K562 (cell line): ENCODE measurements around the gene DROSHA. TPM values are rescaled to one million over a fixed set of nuclear protein-coding genes. Genes with fewer than 3 reads are reported as not detected.

Source experiments
- ATAC-seq: fragments of 200-7000 bp; cut with Tn5 transposase; 3 replicates; pipeline ENCODE4 v1.9.1; 2020; ENCODE audit warnings: moderate library complexity
- BruUV-seq: library from RNA; stranded (reverse); fragments of 400-500 nt; replicated peaks from 2 replicates; lab custom pipeline; 2021; lab: Mats Ljungman, UMichigan
- CTCF ChIA-PET: fragments of 300-600 bp; formaldehyde crosslinking; extraction: SDS; loops from one replicate; lab custom pipeline; 2021; ENCODE audit warnings: low intra/inter-chr PET ratio; lab: Yijun Ruan, JAX
- POLR2A ChIA-PET: fragments of 300-600, 350-650 bp; sonication (Branson Sonifier 250); formaldehyde crosslinking; extraction: SDS; loops from one replicate; lab custom pipeline; 2021; ENCODE audit warnings: antibody characterized with exemption, inconsistent platforms; lab: Yijun Ruan, JAX
- DNase-seq, 4 experiments: peaks; one replicate each; pipeline versions ENCODE4 v3.0.0 to v3.0.0-alpha.2; 2011 to 2018; ENCODE audit warnings: low spot score in 3 of 4, mixed read lengths in 3 of 4; ENCODE audit errors: extremely low read depth in 1 of 4
- FAIRE-seq: peaks from 2 replicates; lab custom pipeline; 2011; peaks lifted over from hg19 to GRCh38; lab: Jason Lieb, UNC
- H2AFZ ChIP-seq: 2 replicates; pipeline ENCODE4 v1.6.0; 2011; ENCODE audit warnings: low read depth, low read length, control low read depth, inconsistent platforms
- H3K27ac ChIP-seq: fragments of 200-600 bp; 3 replicates; pipeline ENCODE4 v1.8.0; 2011; ENCODE audit warnings: low read depth, mild to moderate bottlenecking, control low read depth, inconsistent platforms, low read length, moderate library complexity, mixed read lengths; ENCODE audit errors: extremely low read depth
- H3K27me3 ChIP-seq, 2 experiments: fragments of 300-600 bp in 1 of 2; 2 replicates in 1 of 2; 3 replicates in 1 of 2; pipeline versions ENCODE4 v1.6.0 to v1.8.0; 2011; ENCODE audit warnings: inconsistent platforms in 2 of 2, low read length in 2 of 2, mild to moderate bottlenecking in 1 of 2, mixed read lengths in 1 of 2, moderate library complexity in 1 of 2; ENCODE audit not compliant: control insufficient read depth in 2 of 2, insufficient read depth in 2 of 2
- H3K36me3 ChIP-seq: fragments of 300-600 bp; 3 replicates; pipeline ENCODE4 v1.8.0; 2011; ENCODE audit warnings: mild to moderate bottlenecking, low read length, inconsistent platforms; ENCODE audit not compliant: control insufficient read depth, insufficient read depth
- H3K4me1 ChIP-seq, 2 experiments: fragments of 200-600 bp in 1 of 2; replicated peaks in 1 of 2; 2 replicates in 1 of 2; 3 replicates in 1 of 2; pipeline versions ENCODE4 v1.5.1 to v1.8.0; 2011; ENCODE audit warnings: inconsistent platforms in 2 of 2, low read length in 2 of 2, mild to moderate bottlenecking in 1 of 2, mixed read lengths in 1 of 2, moderate library complexity in 1 of 2; ENCODE audit not compliant: control insufficient read depth in 2 of 2, insufficient read depth in 2 of 2
- H3K4me2 ChIP-seq: 2 replicates; pipeline ENCODE4 v1.6.1; 2011; ENCODE audit warnings: low read length, control low read depth, inconsistent platforms, mixed read lengths; ENCODE audit not compliant: insufficient read depth
- H3K4me3 ChIP-seq: fragments of 200-600 bp; sonication (generic), shearing (Covaris generic); 2 replicates; pipeline ENCODE4 v1.5.1; 2016; ENCODE audit warnings: control low read depth, inconsistent platforms
- H3K79me2 ChIP-seq: fragments of 200-600 bp; 3 replicates; pipeline ENCODE4 v1.8.0; 2011; ENCODE audit warnings: low read length, inconsistent platforms; ENCODE audit not compliant: control insufficient read depth, insufficient read depth
- H3K9ac ChIP-seq, 2 experiments: 2 replicates each; pipeline versions ENCODE4 v1.6.0 to v1.6.1; 2011; ENCODE audit warnings: low read depth in 2 of 2, low read length in 2 of 2, control low read depth in 1 of 2, inconsistent platforms in 1 of 2, mild to moderate bottlenecking in 1 of 2, mixed read lengths in 1 of 2; ENCODE audit not compliant: insufficient read depth in 1 of 2
- H3K9me1 ChIP-seq: one replicate; pipeline ENCODE4 v1.6.0; 2011; ENCODE audit warnings: inconsistent platforms, mild to moderate bottlenecking, low read length, moderate library complexity; ENCODE audit not compliant: control insufficient read depth, insufficient read depth
- H3K9me3 ChIP-seq: replicated peaks from 2 replicates; pipeline ENCODE4 v1.5.1; 2011; ENCODE audit warnings: low read depth, low read length, inconsistent platforms; ENCODE audit not compliant: control insufficient read depth, insufficient read depth
- H4K20me1 ChIP-seq: replicated peaks from 2 replicates; pipeline ENCODE4 v1.6.1; 2011; ENCODE audit warnings: low read length, inconsistent platforms, mixed read lengths; ENCODE audit not compliant: control insufficient read depth, insufficient read depth
- AFF4 ChIP-seq: sonication (generic); formaldehyde crosslinking; IDR thresholded peaks from 2 replicates; pipeline ENCODE4 v1.8.0; 2023; ENCODE audit warnings: mild to moderate bottlenecking, missing genetic modification reagents
- CLOCK ChIP-seq: fragments of 250-450 bp; sonication (Bioruptor Pico); IDR thresholded peaks from 2 replicates; pipeline ENCODE4 v1.4.0; 2020; ENCODE audit warnings: mild to moderate bottlenecking, moderate library complexity, borderline replicate concordance
- HDAC8 ChIP-seq: fragments of 450-650 bp; IDR thresholded peaks from 2 replicates; pipeline ENCODE4 v1.6.1; 2016; ENCODE audit warnings: mild to moderate bottlenecking, missing genetic modification characterization, moderate library complexity, missing compliant biosample characterization
- MCM2 ChIP-seq: fragments of 450-650 bp; IDR thresholded peaks from 2 replicates; pipeline ENCODE4 v1.6.1; 2017; ENCODE audit warnings: low read depth, mild to moderate bottlenecking
- MEF2D ChIP-seq: conservative IDR thresholded peaks from 2 replicates; pipeline ENCODE4 v1.6.1; 2016; ENCODE audit warnings: low read depth, missing genetic modification characterization, missing compliant biosample characterization
- NCOA1 ChIP-seq: fragments of 450-650 bp; IDR thresholded peaks from 2 replicates; pipeline ENCODE4 v1.6.1; 2016; ENCODE audit warnings: low read depth
- RHOXF2B ChIP-seq: fragments of 250-450 bp; sonication (Bioruptor Pico); conservative IDR thresholded peaks from 2 replicates; pipeline ENCODE4 v1.5.1; 2021
- SIRT6 ChIP-seq: IDR thresholded peaks from one replicate; pipeline ENCODE4 v1.6.1; 2012; ENCODE audit warnings: low read depth, mild to moderate bottlenecking, control low read depth, inconsistent platforms, low read length, moderate library complexity
- TEAD2 ChIP-seq: fragments of 450-650 bp; IDR thresholded peaks from 2 replicates; pipeline ENCODE4 v1.6.1; 2016; ENCODE audit warnings: missing genetic modification characterization, control low read depth, missing compliant biosample characterization
- ZNF277 ChIP-seq: fragments of 250-450 bp; sonication (Bioruptor Pico); IDR thresholded peaks from 2 replicates; pipeline ENCODE4 v1.8.0; 2022; ENCODE audit warnings: inconsistent platforms, mild to moderate bottlenecking, moderate library complexity, borderline replicate concordance
- ZNF324 ChIP-seq: fragments of 250-450 bp; sonication (Bioruptor Pico); IDR thresholded peaks from 2 replicates; pipeline ENCODE4 v1.4.0; 2020; ENCODE audit warnings: mild to moderate bottlenecking
- WGBS: fragments of 100-300 bp; shearing (Covaris generic); methylation state at CpG from one replicate; pipeline ENCODE4 v1.1.6; 2016; ENCODE audit warnings: low coverage, mixed read lengths; ENCODE audit not compliant: insufficient coverage; ENCODE audit errors: missing lambda C conversion rate; 5-methylcytosine and 5-hydroxymethylcytosine counted together
- in situ Hi-C: fragments of 300-500 bp; cut with MboI; formaldehyde crosslinking; loops from 4 replicates; pipeline ENCODE4 v1.15.0; 2018; ENCODE audit warnings: inconsistent platforms, mixed read lengths
- intact Hi-C: fragments of 100-400 bp; cut with micrococcal nuclease; formaldehyde crosslinking; loops from 2 replicates; pipeline ENCODE4 v1.14.2; 2022
- polyA plus RNA-seq, 8 experiments: library from polyadenylated mRNA; depleted of rRNA in 4 of 8; stranded (reverse) in 5 of 8; unstranded in 3 of 8; fragments of >200 nt; fragmentation: Nextera tagmentation in 2 of 8; fragmentation: Illumina TruSeq in 1 of 8; extraction: Ambion mirVana in 2 of 8; extraction: Trizol in 1 of 8; gene quantifications; 2 replicates each; pipeline versions ENCODE4 v1.2.1 to v1.2.3, GENCODE V29; 2011 to 2014; ENCODE audit warnings: inconsistent platforms in 1 of 8, missing spikeins in 1 of 8
- total RNA-seq, 7 experiments: library from RNA; depleted of rRNA in 6 of 7; stranded (reverse); fragments of >200 nt in 6 of 7; fragmentation: Illumina TruSeq in 2 of 7; extraction: Trizol in 2 of 7; gene quantifications; 2 replicates each; pipeline versions ENCODE4 v1.2.1 to v1.2.3, GENCODE V29; 2011 to 2021; ENCODE audit warnings: low replicate concordance in 1 of 7

The DROSHA gene
- total and polyA plus RNA-seq, 9 of the 15 experiments (the other 6 are each of a cell fraction or from before 2014, with no cell fraction given): 52.5 to 109 (median 68.9) TPM

- CTCF ChIA-PET: no interaction called here
- Histone ChIP-seq H3K4me3 (no peak overlapping the region), H3K9me1 (no peaks in the 10 kb centered on the region), H3K79me2 (no peaks in the 10 kb centered on the region), H4K20me1 (no peaks in the 10 kb centered on the region), H3K36me3 (no peaks in the 10 kb centered on the region), H2AFZ (no peak overlapping the region), H3K27me3 (peaks cover 13 to 34% of the 10 kb centered on the region in 2 experiments), H3K9ac (no peak overlapping the region), H3K9me3 (no peaks in the 10 kb centered on the region), H3K27ac (no peak overlapping the region; the same call in 2 of the 3 replicates), H3K4me1 (peaks cover 0 to 15% of the 10 kb centered on the region in 2 experiments; a peak in 3 of 5 replicates), H3K4me2 (peak overlapping the region; percentile 2; the same call in 1 of the 2 replicates)
- peak; percentile 17; the same call in 2 of the 3 replicates for ATAC-seq
- in situ Hi-C loops (no loop called here), intact Hi-C loops (no loop called here)
- 0% methylated on average over 3 of the region's 3 CpGs for WGBS
- POLR2A ChIA-PET: interaction anchor here (0.6 to 0.9 kb wide), 2 partner anchors 9 to 61 kb away, joined by 3 read pairs; no protein-coding TSS in a partner anchor
- no TSS peak for BruUV-seq
- peak; percentile 35 to 43 (median 40) for DNase-seq
- FAIRE-seq: peak; percentile 82
- no peak for TF ChIP-seq SIRT6
- no peak for TF ChIP-seq MCM2
- no peak for TF ChIP-seq MEF2D (tag)
- no peak for TF ChIP-seq TEAD2 (tag)
- TF ChIP-seq CLOCK (CRISPR knock-in tag): no peak
- TF ChIP-seq ZNF277: no peak
- no peak for TF ChIP-seq AFF4
- no peak for TF ChIP-seq HDAC8 (tag)
- TF ChIP-seq ZNF324 (CRISPR knock-in tag): no peak
- TF ChIP-seq NCOA1: no peak
- no peak for TF ChIP-seq RHOXF2B (CRISPR knock-in tag)
Observed at GRCh38 chr5:31383734-31384133, 148.2 kb downstream of the DROSHA start.
